ENCODE results near the gene SIM2.

SIM2 gene

GRCh38 chr21:36791695-36792470, 93.0 kb downstream of the SIM2 start:
- no peak overlapping the region for H3K27ac Mint-ChIP-seq
- peaks cover 0 to 4% of the 10 kb centered on the region in 2 donors for H3K4me1 Mint-ChIP-seq (ENCODE audit: low read depth in 2 of 2)
- no peaks in the 10 kb centered on the region for H3K27me3 Mint-ChIP-seq
- no peak overlapping the region for H3K4me3 Mint-ChIP-seq
- DNase-seq (no peak), ATAC-seq (replicated peaks) (no peak)
- H3K36me3 Mint-ChIP-seq (ENCODE audit: insufficient read depth): no peaks in the 10 kb centered on the region
- no peaks in the 10 kb centered on the region for H3K9me3 Mint-ChIP-seq

GRCh38 chr21:36792505-36792967, 93.6 kb downstream of the SIM2 start:
- no peak overlapping the region for H3K27ac Mint-ChIP-seq
- H3K4me3 Mint-ChIP-seq: no peak overlapping the region
- DNase-seq (no peak), ATAC-seq (replicated peaks) (no peak)
- H3K36me3 Mint-ChIP-seq (ENCODE audit: insufficient read depth): no peaks in the 10 kb centered on the region
- H3K9me3 Mint-ChIP-seq: peaks cover 2% of the 10 kb centered on the region in 2 donors
- H3K27me3 Mint-ChIP-seq: no peaks in the 10 kb centered on the region
- peaks cover 0 to 4% of the 10 kb centered on the region in 2 donors for H3K4me1 Mint-ChIP-seq (ENCODE audit: low read depth in 2 of 2)

- no peak for ATAC-seq (replicated peaks)
- Mint-ChIP-seq H3K9me3 (peaks cover 8 to 11% of the 10 kb centered on the region in 2 donors), H3K4me1 (ENCODE audit: low read depth in 2 of 2) (peaks cover 0 to 4% of the 10 kb centered on the region in 2 donors), H3K27ac (no peak overlapping the region), H3K27me3 (no peaks in the 10 kb centered on the region), H3K4me3 (no peak overlapping the region), H3K36me3 (ENCODE audit: insufficient read depth) (no peaks in the 10 kb centered on the region)
- no peak for DNase-seq
Measured at GRCh38 chr21:36796070-36796469, 97.2 kb downstream of the SIM2 start.

- Mint-ChIP-seq H3K4me1 (ENCODE audit: low read depth in 2 of 2) (peaks cover 0 to 4% of the 10 kb centered on the region in 2 donors), H3K36me3 (ENCODE audit: insufficient read depth) (peaks cover 2% of the 10 kb centered on the region), H3K27ac (no peak overlapping the region), H3K4me3 (no peak overlapping the region), H3K27me3 (no peaks in the 10 kb centered on the region), H3K9me3 (peaks cover 8 to 11% of the 10 kb centered on the region in 2 donors)
- no peak for ATAC-seq (replicated peaks)
- no peak for DNase-seq
Measured at GRCh38 chr21:36798491-36798890, 99.6 kb downstream of the SIM2 start.
